ENCODE results near the gene KDM4B.

DNA sequence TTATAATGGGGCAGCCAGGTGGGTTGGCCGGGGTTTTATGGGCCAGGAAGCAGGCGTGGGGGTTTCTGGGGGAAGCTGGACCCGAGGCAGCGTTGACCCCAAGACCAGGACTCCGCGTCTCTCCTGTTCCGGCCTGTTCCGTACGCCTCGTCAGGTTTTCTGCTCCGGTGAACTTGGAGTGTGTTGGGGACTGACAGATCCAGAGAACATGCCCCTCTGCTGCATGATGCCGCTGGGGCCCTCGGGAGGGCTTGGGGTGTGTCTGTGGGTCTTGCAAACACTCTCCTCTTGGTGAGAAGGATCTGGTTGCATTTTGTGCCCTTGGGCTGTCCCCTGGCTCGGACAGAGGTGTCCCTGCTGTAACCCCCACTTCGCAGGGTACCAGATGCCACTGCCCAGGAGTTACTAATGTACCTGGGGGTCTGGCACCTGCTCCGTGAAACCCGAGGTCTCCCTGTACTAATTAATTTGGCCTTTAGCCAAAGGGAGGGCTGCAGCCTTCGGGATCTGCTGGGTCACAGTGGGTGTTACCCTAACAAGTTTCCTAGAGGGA is 15.6 kb downstream of the KDM4B start:
- TF ChIP-seq, protein P1, sequence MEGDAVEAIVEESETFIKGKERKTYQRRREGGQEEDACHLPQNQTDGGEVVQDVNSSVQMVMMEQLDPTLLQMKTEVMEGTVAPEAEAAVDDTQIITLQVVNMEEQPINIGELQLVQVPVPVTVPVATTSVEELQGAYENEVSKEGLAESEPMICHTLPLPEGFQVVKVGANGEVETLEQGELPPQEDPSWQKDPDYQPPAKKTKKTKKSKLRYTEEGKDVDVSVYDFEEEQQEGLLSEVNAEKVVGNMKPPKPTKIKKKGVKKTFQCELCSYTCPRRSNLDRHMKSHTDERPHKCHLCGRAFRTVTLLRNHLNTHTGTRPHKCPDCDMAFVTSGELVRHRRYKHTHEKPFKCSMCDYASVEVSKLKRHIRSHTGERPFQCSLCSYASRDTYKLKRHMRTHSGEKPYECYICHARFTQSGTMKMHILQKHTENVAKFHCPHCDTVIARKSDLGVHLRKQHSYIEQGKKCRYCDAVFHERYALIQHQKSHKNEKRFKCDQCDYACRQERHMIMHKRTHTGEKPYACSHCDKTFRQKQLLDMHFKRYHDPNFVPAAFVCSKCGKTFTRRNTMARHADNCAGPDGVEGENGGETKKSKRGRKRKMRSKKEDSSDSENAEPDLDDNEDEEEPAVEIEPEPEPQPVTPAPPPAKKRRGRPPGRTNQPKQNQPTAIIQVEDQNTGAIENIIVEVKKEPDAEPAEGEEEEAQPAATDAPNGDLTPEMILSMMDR (IDR thresholded peaks at IDR 0.05) = no peak
- no peak for TF ChIP-seq EZH2 (IDR thresholded peaks at IDR 0.05; ENCODE audit: borderline replicate concordance, insufficient read depth, low read depth, low read length, poor library complexity, severe bottlenecking)

Measured in B cell (primary cell).